Activated T-cell treated with anti-CD3 and anti-CD28 coated beads for 24 hours (primary cell): ENCODE results near the gene EEF1G.
"Not testable (repeated sequence)": the region's sequence is repeated elsewhere in the genome, so short reads cannot be mapped to it uniquely, and the experiment has no call there.

Experiments
- DNase-seq: peaks from one replicate; pipeline ENCODE4 v3.0.0-alpha.2; 2020; ENCODE audit warnings: low read depth

Gene EEF1G

DNA sequence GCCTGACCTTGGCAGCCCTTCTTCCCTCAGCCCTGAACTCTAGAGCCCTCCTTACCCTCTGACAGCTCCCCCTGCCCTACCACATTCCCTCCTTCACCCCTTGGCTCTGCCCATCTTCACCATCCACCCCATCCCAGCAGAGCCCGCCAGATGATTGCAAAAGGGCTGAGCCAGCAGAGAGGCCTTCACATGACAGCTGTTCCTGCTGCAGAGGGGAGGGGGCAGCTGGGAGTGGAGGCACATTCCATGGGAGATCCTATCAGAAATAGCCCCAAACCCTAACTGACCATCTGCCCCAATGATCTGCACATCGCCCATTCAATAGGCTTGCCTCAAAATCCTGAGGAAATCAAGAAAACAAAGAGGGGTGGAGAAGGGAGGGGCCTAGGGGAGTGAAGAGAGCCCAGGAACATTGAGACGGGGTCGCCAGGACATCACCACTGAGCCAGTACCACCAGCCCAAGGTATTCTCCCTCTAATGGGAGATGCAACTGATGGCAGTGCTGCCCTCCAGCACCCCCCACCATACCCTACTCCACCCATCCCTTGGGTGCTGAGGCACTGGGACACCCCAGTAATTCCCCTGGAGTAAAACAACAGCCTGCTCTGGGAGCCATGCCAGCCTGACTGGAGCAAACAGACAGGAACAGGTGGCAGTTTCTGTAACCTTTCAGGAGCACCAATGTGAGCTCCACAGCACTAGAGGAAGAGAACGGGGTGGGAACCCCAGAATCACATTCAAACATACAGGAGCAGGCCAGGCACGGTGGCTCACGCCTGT lies 19.1 kb downstream of the EEF1G start:
- no peak for DNase-seq

DNA sequence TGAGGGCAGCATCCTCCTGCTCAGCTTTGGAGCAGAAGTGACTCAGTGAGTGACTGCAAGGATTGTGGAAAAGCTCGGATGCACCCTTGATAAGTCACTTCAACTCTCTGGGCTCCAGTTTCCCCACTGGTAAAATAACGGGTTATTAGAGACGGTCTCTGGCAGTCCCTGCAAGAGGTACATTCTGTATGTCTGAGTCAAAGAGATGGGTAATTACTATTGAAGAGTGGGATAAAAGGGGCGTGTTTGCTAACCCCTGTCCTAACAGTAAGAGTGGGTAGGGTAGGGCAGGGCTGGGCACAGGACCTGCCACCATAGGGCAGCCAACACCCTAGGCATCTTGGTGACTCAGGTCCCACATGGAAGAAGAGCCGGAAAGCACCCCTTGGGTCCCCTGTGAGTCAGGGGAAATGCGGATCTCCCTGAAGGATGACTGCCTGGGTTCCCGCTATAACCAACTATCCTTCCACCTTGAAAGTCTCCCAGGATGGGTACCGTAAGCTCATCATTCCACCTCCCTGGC lies 19.8 kb downstream of the EEF1G start:
- no peak for DNase-seq

DNA sequence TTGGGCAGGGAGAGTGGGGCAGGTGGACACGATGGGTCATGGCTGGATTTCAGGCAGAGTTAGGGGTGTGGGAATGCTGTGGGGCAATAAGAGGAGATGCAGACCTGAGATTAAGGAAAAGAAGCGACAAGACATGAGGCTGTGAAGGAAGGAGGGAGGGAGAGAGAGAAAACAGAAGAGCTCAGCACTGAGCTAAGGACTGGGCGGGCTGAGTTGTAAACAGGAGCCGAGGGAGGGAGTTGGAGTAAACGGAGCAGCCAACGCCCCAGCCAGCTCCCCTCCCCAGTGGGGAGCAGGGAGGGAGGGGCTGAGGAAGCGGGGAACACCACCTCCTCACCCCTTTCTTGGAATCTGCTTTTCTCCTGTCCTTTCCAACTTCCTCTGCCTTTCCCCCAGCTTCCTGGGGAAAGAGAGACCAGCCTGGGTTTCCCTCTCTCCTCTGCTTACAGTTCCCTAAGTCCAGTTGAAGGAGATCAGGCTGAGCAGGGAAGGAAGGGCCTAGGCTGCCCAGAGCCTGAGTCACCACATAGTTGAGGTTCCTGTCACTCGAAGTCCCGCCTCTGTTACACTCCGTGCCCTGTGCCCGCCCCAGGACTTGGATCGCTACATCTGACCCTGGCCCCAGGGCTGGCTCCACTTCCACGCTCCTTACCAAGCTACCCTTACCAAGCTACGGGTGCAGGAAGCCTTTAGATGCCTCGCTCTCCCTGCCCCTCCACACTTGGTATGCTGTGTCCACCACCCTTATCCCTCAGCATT lies 20.4 kb downstream of the EEF1G start:
- DNase-seq = no peak

DNA sequence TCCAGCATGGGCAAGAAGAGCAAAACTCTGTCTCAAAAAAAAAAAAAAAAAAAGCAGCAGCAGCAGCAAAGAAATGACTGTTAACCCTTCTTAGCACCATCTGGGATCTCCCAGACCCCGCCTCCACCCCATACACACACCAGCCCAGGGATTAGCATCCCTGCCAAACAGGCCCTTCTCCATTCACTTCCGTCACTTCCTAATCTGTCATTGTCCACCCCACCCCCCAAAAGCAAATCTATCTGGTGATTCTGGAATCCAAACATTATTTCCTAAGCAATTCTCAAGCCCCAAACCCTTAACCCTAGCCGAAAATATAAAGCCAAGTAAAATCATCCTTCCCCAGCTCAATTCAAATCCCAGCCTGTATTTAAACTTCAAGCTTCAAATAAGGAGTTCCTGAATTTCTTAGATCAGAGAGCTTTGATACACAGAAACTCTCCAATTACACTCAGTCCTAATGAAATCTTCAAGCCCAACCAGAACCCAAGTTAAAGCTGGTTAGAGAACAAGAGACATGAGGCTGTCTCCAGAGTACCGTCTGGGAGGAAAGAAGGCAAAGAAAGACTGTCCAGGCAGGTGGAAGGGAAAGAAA lies 21.1 kb downstream of the EEF1G start:
- no peak for DNase-seq

DNA sequence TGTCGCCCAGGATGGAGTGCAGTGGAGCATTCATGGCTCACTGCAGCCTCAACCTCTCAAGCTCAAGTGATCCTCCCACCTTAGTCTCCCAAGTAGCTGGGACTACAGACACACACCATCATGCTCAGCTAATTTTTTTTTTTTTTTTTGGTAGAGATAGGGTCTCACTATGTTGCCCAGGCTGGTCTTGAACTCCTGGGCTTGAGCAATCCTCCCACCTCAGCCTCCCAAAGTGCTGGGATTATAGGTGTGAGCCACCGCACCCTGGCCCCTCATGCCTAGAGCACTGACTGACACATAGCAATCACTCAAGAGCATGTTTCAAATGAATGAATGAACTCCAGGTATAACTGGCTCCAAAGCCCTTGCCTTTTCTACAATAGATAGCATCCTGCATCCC lies 23.2 kb downstream of the EEF1G start:
- DNase-seq = not testable (repeated sequence)

DNA sequence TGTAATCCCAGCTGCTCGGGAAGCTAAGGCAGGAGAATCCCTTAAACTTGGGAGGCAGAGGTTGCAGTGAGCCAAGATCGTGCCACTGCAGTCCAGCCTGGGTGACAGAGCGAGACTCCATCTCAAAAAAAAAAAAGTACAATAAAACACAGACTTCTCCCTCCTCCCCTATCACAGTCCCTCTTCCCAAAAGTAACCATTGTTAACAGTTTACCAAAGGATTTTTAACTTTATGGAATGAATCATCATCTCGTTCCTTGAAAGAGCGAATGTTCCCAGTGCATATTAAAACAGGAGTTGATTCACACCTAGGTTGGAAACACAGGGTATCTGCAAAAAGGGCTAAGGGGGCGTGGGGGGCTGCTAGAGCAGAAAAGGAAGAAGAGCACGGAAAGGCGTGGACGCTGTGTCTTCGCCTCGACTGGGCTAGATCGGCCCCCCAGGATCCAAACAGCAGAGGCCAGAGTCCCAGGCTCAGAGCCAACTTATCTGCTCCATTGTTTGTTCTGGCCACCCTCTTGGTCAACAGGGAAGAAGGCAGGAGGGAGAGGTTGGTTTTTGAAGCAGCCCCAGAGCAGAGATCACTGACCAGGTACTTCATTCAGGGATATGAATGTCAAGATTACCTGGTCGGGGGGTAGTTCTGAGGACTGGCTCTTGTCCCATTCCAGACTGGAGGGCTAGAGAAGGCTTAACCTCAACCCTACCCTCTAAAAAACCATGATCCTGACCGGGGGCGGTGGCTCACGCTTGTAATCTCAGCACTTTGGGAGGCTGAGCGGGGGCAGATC lies 25.0 kb downstream of the EEF1G start:
- no peak for DNase-seq

DNA sequence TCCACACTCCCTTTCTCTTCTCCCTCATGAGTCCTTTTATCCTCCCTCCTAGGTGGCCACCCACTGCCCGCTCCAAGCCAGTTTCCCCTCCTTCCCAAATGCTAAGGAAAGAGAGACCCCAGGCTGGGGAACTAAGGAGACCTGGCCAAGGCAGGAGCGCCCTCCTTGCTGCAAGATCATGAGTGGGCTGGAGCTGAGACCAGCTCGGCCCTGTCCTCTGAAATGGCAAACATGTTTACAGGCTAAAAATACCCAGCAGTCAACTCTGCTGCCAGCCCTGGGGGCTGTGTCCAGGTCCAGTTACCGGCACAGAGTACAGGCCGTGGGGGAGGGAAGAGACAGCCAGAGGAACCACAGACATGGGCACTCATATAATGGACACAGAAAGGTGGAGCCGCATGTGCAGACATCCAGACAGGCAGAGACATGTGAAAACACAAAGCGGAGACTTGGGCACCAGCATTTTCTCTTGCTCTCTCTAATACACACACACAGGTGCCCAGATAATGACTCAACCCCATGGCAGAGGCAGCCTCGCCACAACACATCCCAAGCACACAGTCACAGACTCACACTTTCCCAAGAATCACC lies 25.9 kb downstream of the EEF1G start:
- no peak for DNase-seq

DNA sequence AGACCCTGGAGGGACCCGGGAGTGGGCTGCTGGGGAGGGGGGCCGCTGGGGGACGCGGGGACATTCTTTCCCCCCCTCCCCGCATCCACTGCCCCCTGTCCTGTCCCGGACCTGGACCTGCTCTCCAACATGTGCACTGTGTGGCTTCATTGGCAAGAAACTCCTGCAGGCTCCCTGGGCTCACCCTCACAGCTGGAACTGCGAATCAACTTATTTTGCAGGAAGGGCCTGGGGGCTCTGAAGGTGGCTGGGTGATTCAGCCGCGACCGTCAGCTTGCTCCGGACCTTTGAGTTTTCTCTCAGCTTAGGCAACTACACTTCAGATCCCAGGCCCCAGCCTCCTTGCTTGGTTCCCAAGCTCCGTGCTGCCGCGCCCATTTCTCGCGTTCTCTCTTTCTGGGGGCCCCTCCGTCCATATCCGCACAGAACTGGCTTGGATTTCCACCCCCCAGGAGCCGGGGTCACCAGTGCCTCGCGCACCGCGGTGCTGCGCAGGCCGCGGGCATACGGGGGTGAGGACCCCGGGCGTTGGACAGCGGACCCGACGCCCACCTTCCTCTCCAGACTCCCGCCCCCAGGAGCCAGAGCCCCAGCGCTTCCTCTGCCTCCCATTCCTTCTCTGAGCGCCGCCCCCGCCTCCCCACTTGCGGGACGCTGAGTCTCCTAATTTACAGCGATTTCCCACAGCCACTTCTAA lies 26.6 kb downstream of the EEF1G start:
- no peak for DNase-seq

DNA sequence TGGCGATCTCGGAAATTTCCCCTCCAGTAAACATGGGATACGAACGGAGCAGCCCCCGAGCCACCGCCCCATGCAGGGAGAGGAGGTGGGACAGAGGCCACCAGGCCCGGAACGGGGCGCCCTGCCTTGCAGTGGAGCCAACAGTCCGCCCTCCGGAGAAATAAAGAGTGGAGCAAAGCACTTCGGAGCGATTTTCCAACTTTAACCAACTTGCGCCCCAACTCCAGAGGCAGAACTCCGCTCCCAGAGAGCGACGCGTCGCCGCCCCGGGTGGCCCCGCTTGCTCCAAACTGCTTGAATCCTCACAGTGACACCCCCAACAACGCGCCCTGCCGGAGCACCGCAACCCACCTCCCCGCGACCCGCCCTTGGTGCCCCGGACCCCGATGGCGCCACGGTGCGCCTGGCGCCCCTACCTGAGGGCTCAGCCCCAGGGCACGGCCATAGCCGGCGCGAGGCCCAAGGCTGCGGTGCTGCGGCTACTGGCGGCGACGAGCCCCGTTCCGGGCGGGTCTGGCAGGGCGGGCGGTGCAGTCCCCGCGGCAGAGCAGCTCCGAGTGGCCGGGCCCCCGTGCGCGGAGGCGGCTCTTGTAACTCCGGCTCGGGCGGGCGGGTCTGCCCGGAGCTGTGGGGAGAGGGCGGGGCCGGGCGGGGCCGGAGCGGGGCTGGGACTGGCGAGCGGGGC lies 27.3 kb downstream of the EEF1G start, which contains the start of gene AHNAK:
AHNAK (minus strand) TSS at position 563 of the 685 bp plus-strand sequence. CDS start 10,708 bp downstream, outside the sequence.
- no peak for DNase-seq

DNA sequence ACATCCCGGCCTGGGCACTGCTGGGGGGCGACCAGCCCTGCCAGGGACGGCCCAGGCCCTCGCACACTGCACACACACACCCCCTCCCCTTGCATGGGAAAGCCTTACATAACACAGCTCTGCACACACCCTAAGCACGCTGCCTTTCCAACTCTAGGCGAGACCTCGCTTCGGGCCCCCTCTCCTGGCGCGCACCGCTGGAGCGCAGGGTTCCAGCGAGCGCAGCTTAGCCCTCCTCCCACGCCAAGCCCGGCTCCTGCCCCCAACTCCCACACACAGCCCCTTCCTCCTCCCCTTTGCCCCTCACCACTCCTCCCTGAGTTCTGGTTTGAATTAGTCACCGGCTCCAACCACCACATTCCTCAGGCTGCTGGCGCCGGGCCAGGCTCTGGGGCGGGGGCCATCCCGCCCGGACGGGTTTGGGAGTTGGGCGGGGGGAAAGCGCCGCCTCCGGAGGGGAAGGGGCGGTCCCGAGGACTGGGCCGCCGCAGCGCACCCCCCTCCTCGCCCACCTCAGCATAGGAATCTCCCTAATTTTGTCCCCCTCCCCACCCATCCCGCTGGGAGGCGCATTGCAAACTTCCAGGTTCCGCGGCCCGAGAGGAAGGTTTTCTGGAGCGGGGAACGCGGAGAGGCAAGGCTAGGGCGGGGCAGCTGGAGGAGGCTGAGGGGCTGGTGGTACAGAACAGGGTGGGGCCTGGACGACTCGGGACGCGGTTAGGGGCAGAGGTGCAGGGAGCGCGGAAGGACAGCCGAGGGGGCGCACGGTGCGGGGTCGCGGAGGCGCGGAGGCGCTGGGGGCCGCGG lies 28.1 kb downstream of the EEF1G start:
- DNase-seq = no peak

DNA sequence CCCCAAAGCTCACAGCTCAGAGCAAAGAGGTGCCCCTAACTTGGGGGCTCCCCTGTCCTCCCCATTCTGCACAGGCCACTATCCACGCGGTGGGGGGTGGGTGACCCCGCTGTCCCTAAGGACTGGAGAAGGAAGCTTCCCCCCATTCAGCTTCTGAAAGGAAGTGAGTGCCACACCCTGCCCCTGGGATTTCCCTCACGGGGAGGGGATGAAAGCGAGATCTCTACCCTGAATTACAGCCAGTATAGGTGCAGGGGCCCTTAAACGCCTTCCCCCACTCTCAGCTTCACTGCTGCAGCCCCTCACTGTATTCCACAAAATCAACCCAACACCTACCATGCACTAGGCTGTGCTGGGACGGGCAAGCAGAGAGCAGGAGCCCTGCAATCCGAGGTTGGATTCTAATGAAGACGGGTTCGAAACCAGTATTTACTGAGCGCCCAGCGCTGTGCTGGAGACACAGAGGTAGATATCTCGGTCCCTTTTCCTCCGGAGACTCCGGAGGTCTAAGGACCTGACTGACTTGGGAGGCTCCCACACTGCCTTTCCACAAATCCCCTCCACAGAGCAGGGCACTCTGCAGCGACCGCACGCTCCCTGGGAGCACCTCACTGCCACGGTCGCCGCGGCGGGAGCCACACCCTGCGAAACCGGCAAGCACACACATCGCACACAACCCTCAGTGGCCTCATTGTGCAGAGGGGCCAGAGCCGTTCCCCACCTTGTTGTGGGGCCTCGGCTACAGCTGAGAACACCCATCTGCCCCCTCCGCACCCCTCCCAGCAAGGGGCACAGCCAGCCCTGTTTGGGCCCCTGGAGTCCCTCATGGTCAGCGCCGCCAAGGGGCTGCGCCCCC lies 28.9 kb downstream of the EEF1G start:
- no peak for DNase-seq

DNA sequence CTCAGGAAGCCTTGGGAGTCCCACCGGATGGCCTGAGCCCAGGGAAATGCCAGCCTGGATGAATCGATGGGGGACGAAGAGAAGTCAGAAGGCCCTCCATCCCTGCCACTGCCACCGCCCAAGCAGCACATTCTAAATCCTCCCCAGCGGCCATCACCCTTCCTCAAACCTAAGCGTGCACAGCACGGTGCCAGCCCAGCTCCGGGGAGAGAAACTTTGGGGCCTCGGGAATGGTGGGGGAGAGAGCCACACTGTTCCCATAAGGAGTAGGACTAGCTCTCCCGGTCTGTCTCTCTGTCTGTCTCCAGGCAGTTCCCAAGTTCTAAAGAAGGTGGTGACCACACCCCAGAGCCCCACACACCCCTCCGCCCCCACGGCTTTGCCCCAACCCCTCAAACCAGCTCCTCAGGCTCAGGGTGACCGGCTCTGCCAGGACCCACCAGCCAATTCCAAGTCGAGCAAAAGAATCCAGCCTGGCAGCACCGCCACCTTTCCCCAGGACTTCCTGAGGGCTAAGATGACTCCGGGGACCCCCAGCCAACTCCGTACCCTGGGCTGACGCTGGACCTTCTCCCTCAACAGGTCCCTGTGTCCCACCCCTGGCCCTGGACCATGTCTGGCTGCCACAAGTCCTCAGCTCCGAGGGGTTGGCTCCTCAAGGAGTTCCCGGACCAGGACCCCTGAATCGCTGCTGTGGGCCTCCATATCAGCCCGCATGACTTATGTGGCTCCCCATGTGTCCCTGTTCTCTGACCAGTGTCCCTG lies 29.8 kb downstream of the EEF1G start:
- no peak for DNase-seq

DNA sequence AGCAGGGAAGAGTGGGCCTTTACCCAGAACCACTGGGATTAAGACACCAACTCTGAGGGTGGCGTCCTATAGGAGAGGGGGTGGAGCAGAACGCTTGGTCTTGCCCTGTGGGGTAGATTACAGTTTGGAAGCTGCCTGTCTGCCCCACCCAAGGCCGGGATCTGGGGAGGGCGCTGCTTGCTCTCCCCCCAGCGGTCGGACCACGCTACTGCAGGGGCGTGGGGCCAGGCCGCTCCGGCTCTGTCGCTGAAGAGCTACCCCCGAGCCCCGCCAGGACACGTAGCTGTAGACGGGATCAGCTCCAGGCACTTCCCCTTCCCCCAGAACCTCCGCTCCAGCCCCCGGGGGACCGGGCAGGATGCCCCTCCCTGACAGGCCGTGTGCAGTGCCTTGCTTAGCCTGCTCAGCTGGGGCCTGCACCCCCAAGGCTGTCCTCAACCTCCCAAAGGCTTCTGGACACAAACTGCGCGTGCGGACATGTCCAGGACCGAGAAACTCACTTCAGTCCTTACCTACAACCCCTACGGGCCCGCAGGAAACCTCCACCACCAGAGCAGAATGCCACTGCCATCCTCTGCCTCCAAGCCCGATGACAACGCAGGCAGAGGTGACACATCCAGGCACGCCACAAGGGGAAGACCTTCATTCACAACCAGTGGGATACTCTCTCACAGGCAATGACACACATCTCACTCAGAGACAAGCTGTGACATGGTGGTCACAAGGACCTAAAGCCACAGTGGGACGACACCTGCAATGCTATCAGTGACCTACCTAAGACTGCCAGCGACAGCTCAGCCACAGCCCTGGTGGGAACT lies 30.7 kb downstream of the EEF1G start:
- peak; percentile 66 for DNase-seq

DNA sequence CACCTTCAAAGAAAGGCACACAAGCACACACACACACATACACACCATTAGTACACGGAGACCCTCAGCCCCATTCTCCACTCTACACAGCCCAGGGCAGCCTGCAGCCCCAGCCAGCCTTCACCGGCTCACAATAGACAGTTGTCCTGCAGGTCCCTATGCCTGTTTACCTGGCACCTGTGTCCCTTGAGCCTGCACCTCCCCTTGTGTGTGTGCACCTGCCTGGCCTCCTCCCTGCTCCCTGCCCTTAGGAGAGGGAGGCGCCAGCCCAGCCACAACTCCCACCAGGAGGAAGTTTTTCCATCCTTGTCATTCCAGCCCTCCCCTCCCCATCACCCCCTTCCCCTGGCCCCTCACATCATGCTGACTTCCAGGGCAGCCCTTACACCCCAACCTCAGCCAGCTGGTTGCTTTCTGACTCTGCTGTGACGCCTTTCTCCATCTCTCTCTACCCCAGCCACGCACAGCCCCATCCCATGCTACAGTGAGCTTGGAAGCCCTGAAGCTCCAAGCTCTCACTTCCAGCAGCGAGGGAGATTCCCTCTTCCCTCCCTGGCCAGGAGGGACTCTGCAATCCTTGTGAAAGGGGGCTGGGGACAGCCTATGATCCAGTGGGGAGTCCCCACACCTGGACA lies 31.5 kb downstream of the EEF1G start:
- DNase-seq = no peak

DNA sequence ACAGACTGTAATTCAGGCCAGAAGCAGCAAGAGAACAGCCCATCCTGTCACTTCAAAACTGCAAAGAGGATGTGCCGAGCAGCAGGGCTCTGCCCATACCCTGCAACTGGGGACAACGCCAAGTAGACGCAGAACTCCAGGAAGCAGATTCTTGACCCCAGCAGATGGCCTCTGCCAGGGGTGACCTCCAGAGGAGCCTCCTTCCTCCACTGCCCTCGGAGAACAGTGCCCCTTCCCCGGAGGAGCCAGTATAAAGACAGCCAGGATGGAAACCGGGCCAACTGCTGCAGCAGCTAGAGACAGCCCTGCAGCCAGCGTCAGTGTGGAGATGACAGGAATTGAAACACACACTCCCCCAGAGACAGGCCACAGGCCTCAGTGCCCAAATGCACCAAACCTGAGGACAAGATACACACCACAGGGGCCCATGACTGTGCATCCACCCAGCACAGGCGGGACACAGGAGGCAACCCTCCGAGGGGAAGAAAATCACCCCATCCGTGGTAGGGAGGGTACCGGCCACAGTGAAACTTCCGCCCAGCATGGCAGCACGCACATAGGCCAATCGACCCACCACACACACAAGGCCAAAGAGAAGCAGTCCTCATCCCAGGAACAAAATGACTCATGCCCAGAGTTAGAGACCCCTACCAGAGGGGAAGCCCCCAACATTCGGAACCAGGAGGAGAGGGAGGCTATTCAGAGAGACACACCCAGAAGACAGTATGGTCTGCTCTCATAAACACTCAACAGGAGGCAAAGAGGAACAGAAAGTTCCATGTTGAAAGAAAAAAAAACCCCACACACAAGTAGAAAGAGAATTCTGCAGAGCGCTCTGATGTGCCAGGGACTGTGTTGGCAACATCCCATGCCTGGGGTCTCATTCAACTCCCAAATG lies 32.6 kb downstream of the EEF1G start:
- no peak for DNase-seq
